WTC11 (cell line): Measurements from ENCODE around the gene ARHGAP28. TPM values are rescaled to one million over a fixed set of nuclear protein-coding genes. Genes with fewer than 3 reads are reported as not detected.

Experiments
- ATAC-seq: fragments of 200-7000 bp; cut with Tn5 transposase; 2 replicates; pipeline ENCODE4 v1.10.0; 2021; ENCODE audit warnings: mild to moderate bottlenecking, moderate library complexity
- CTCF ChIA-PET: fragments of 300-600 bp; sonication (Branson Sonifier 250); formaldehyde crosslinking; loops from one replicate; lab custom pipeline; 2021; ENCODE audit warnings: antibody characterized with exemption; lab: Charles Lee
- POLR2A ChIA-PET: fragments of 350-600 bp; sonication (Branson Sonifier 250); formaldehyde crosslinking; loops from one replicate; lab custom pipeline; 2021; ENCODE audit warnings: antibody characterized with exemption; lab: Charles Lee
- DNase-seq: peaks from one replicate; pipeline ENCODE4 v3.0.0; 2021; ENCODE audit warnings: low spot score
- H3K27ac Mint-ChIP-seq: 2 replicates; pipeline ENCODE4 v1.8.0; 2021; ENCODE audit warnings: mixed read lengths
- H3K27me3 Mint-ChIP-seq: 2 replicates; pipeline ENCODE4 v1.8.0; 2021; ENCODE audit warnings: low read depth, mild to moderate bottlenecking, moderate library complexity, mixed read lengths
- H3K36me3 Mint-ChIP-seq: 2 replicates; pipeline ENCODE4 v1.8.0; 2021; ENCODE audit warnings: mixed read lengths
- H3K4me1 Mint-ChIP-seq: 2 replicates; pipeline ENCODE4 v1.8.0; 2022; ENCODE audit warnings: mixed read lengths
- H3K4me3 Mint-ChIP-seq: 2 replicates; pipeline ENCODE4 v1.8.0; 2021; ENCODE audit warnings: mild to moderate bottlenecking, moderate library complexity, mixed read lengths
- H3K9me3 Mint-ChIP-seq: 2 replicates; pipeline ENCODE4 v1.8.0; 2021; ENCODE audit warnings: mixed read lengths
- ELF4 ChIP-seq: sonication (generic); formaldehyde crosslinking; IDR thresholded peaks from 2 replicates; pipeline ENCODE4 v1.8.1; 2022; ENCODE audit warnings: low read depth, mild to moderate bottlenecking, moderate library complexity, missing genetic modification reagents
- FOXK1 ChIP-seq: sonication (generic); formaldehyde crosslinking; IDR thresholded peaks from 2 replicates; pipeline ENCODE4 v1.8.0; 2022; ENCODE audit warnings: mild to moderate bottlenecking, moderate library complexity, missing genetic modification reagents
- FOXP1 ChIP-seq: sonication (generic); formaldehyde crosslinking; IDR thresholded peaks from 2 replicates; pipeline ENCODE4 v1.8.0; 2022; ENCODE audit warnings: missing genetic modification reagents, mild to moderate bottlenecking, moderate library complexity, borderline replicate concordance
- IRF2 ChIP-seq: sonication (generic); formaldehyde crosslinking; IDR thresholded peaks from 2 replicates; pipeline ENCODE4 v1.8.0; 2022; ENCODE audit warnings: low read depth, missing genetic modification reagents, borderline replicate concordance
- MXD4 ChIP-seq: fragments of 250-450 bp; sonication (Bioruptor Pico); IDR thresholded peaks from 2 replicates; pipeline ENCODE4 v1.8.0; 2021; ENCODE audit warnings: mild to moderate bottlenecking, moderate library complexity, borderline replicate concordance
- MYBL2 ChIP-seq: sonication (generic); formaldehyde crosslinking; IDR thresholded peaks from 2 replicates; pipeline ENCODE4 v1.8.1; 2023; ENCODE audit warnings: mild to moderate bottlenecking, moderate library complexity, missing genetic modification reagents
- NR3C1 ChIP-seq: sonication (generic); formaldehyde crosslinking; conservative IDR thresholded peaks from 2 replicates; pipeline ENCODE4 v1.8.1; 2023; ENCODE audit warnings: low read depth, mild to moderate bottlenecking, missing genetic modification reagents
- OVOL2 ChIP-seq: fragments of 250-450 bp; sonication (Bioruptor Pico); IDR thresholded peaks from 2 replicates; pipeline ENCODE4 v1.9.0; 2021; ENCODE audit warnings: mild to moderate bottlenecking, borderline replicate concordance
- RELA ChIP-seq: sonication (generic); formaldehyde crosslinking; IDR thresholded peaks from 2 replicates; pipeline ENCODE4 v1.8.1; 2022; ENCODE audit warnings: missing genetic modification reagents, mild to moderate bottlenecking, borderline replicate concordance
- SMAD4 ChIP-seq: sonication (generic); formaldehyde crosslinking; IDR thresholded peaks from 2 replicates; pipeline ENCODE4 v1.8.0; 2022; ENCODE audit warnings: mild to moderate bottlenecking, missing genetic modification reagents
- TEAD1 ChIP-seq: sonication (generic); formaldehyde crosslinking; IDR thresholded peaks from 2 replicates; pipeline ENCODE4 v1.8.0; 2022; ENCODE audit warnings: mild to moderate bottlenecking, missing genetic modification reagents
- ZNF396 ChIP-seq: fragments of 250-450 bp; sonication (Bioruptor Pico); IDR thresholded peaks from 2 replicates; pipeline ENCODE4 v1.8.0; 2021; ENCODE audit warnings: mild to moderate bottlenecking, moderate library complexity, borderline replicate concordance
- ZNF416 ChIP-seq: fragments of 250-450 bp; sonication (Bioruptor Pico); IDR thresholded peaks from 2 replicates; pipeline ENCODE4 v1.9.0; 2021; ENCODE audit warnings: mild to moderate bottlenecking, inconsistent platforms
- ZNF671 ChIP-seq: fragments of 250-450 bp; sonication (Bioruptor Pico); IDR thresholded peaks from 2 replicates; pipeline ENCODE4 v1.8.0; 2021; ENCODE audit warnings: mild to moderate bottlenecking
- total RNA-seq: library from RNA; stranded (reverse); gene quantifications from 3 replicates; pipeline ENCODE4 v1.2.3, GENCODE V29; 2021
- TF ChIP-seq, protein P1 (sequence below): sonication (generic); formaldehyde crosslinking; IDR thresholded peaks from 2 replicates; pipeline ENCODE4 v1.8.0; 2022; ENCODE audit warnings: mild to moderate bottlenecking, missing genetic modification reagents
- TF ChIP-seq, protein P2 (sequence below): sonication (generic); formaldehyde crosslinking; IDR thresholded peaks from 2 replicates; pipeline ENCODE4 v1.8.1; 2023; ENCODE audit warnings: mild to moderate bottlenecking, missing genetic modification reagents, moderate library complexity
- TF ChIP-seq, protein P3 (sequence below): sonication (generic); formaldehyde crosslinking; IDR thresholded peaks from 2 replicates; pipeline ENCODE4 v1.8.1; 2023; ENCODE audit warnings: mild to moderate bottlenecking, missing genetic modification reagents, moderate library complexity
- TF ChIP-seq, protein P4 (sequence below): sonication (generic); formaldehyde crosslinking; IDR thresholded peaks from 2 replicates; pipeline ENCODE4 v1.8.1; 2022; ENCODE audit warnings: mild to moderate bottlenecking, moderate library complexity, missing genetic modification reagents
- TF ChIP-seq, protein P5 (sequence below): sonication (generic); formaldehyde crosslinking; IDR thresholded peaks from 2 replicates; pipeline ENCODE4 v1.8.1; 2022; ENCODE audit warnings: low read depth, mild to moderate bottlenecking, moderate library complexity, missing genetic modification reagents, borderline replicate concordance
- TF ChIP-seq, protein P6 (sequence below): fragments of 250-450 bp; sonication (Bioruptor Pico); IDR thresholded peaks from 2 replicates; pipeline ENCODE4 v1.9.0; 2021; ENCODE audit warnings: moderate library complexity, mild to moderate bottlenecking, inconsistent platforms, borderline replicate concordance
- TF ChIP-seq, protein P7 (sequence below): fragments of 250-450 bp; sonication (Bioruptor Pico); IDR thresholded peaks from 2 replicates; pipeline ENCODE4 v1.9.0; 2021; ENCODE audit warnings: mild to moderate bottlenecking
- TF ChIP-seq, protein P8 (sequence below): sonication (generic); formaldehyde crosslinking; IDR thresholded peaks from 2 replicates; pipeline ENCODE4 v1.8.0; 2022; ENCODE audit warnings: mild to moderate bottlenecking, missing genetic modification reagents

The ARHGAP28 gene
- total RNA-seq, 1 experiment from 2014 or later = 14.8 TPM

DNA sequence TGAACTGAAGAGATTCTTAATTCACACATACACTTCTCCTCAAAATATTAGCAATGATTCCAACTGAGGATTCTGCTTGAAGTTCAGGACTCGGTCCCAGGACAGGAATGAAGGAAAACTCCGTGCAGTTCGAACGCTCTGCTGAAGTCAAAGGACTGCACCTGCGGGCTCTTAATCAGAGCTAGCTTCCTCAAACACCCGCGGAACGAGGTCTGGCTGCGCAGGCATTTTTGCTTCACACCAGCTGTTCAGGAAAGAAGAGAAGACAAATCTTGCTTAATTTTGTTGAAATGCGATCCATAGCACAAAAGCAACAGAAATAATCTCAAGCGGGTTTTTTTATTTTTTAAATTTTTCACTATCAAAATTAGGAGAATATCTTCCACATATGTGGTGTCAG, 212.5 kb downstream of the ARHGAP28 start:
- H3K36me3 Mint-ChIP-seq = peaks cover 36% of the 10 kb centered on the region
- CTCF ChIA-PET = interaction anchor here (0.7 to 2.2 kb wide), 3 partner anchors 22 to 1818 kb away, joined by 3 to 8 read pairs (median 7); no protein-coding TSS in a partner anchor
- H3K9me3 Mint-ChIP-seq = no peaks in the 10 kb centered on the region
- H3K27ac Mint-ChIP-seq = no peak overlapping the region
- no peak overlapping the region for H3K4me3 Mint-ChIP-seq
- ATAC-seq (no peak), DNase-seq (no peak)
- H3K4me1 Mint-ChIP-seq = no peaks in the 10 kb centered on the region
- no peak for TF ChIP-seq SMAD4 (CRISPR knock-in tag)
- TF ChIP-seq FOXK1 (CRISPR knock-in tag) = no peak
- TF ChIP-seq FOXP1 = no peak
- TF ChIP-seq, protein P1, sequence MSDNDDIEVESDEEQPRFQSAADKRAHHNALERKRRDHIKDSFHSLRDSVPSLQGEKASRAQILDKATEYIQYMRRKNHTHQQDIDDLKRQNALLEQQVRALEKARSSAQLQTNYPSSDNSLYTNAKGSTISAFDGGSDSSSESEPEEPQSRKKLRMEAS (CRISPR knock-in tag) = no peak
- no peak for TF ChIP-seq ELF4
- no peaks in the 10 kb centered on the region for H3K27me3 Mint-ChIP-seq
- POLR2A ChIA-PET = no interaction called here

DNA sequence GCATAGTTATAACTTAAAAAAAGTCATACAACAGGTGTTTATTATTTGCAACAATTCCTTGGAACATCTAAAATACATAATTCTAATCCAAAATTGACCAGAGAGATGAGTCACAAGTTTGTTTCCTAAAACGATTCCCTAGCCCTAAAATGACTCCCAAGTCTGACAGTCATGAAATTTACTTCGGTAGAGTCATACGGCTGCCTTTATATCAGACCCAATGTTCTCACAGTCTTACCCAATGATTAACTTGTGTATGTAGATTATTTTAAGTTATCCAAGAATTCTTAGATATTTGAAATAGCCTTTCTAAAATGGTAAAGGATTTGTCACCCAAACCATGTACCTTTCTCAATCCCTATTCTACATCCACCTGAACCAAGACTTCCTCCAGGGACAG, 213.2 kb downstream of the ARHGAP28 start:
- DNase-seq = no peak
- H3K27me3 Mint-ChIP-seq = no peaks in the 10 kb centered on the region
- no peak overlapping the region for H3K4me3 Mint-ChIP-seq
- H3K27ac Mint-ChIP-seq = no peak overlapping the region
- no peaks in the 10 kb centered on the region for H3K9me3 Mint-ChIP-seq
- CTCF ChIA-PET = interaction anchor here (1.9 kb wide), 1 partner anchor 235 kb away, joined by 7 read pairs; no protein-coding TSS in a partner anchor
- ATAC-seq = no peak
- H3K4me1 Mint-ChIP-seq = no peaks in the 10 kb centered on the region
- POLR2A ChIA-PET = no interaction called here
- TF ChIP-seq MYBL2 (CRISPR knock-in tag) (no peak), ZNF416 (CRISPR knock-in tag) (no peak)
- TF ChIP-seq, protein P2, sequence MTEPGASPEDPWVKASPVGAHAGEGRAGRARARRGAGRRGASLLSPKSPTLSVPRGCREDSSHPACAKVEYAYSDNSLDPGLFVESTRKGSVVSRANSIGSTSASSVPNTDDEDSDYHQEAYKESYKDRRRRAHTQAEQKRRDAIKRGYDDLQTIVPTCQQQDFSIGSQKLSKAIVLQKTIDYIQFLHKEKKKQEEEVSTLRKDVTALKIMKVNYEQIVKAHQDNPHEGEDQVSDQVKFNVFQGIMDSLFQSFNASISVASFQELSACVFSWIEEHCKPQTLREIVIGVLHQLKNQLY (CRISPR knock-in tag) = no peak
- TF ChIP-seq, protein P3, sequence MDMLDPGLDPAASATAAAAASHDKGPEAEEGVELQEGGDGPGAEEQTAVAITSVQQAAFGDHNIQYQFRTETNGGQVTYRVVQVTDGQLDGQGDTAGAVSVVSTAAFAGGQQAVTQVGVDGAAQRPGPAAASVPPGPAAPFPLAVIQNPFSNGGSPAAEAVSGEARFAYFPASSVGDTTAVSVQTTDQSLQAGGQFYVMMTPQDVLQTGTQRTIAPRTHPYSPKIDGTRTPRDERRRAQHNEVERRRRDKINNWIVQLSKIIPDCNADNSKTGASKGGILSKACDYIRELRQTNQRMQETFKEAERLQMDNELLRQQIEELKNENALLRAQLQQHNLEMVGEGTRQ = no peak
- TF ChIP-seq, protein P4, sequence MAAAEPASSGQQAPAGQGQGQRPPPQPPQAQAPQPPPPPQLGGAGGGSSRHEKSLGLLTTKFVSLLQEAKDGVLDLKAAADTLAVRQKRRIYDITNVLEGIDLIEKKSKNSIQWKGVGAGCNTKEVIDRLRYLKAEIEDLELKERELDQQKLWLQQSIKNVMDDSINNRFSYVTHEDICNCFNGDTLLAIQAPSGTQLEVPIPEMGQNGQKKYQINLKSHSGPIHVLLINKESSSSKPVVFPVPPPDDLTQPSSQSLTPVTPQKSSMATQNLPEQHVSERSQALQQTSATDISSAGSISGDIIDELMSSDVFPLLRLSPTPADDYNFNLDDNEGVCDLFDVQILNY = no peak
- peaks cover 41% of the 10 kb centered on the region for H3K36me3 Mint-ChIP-seq

DNA sequence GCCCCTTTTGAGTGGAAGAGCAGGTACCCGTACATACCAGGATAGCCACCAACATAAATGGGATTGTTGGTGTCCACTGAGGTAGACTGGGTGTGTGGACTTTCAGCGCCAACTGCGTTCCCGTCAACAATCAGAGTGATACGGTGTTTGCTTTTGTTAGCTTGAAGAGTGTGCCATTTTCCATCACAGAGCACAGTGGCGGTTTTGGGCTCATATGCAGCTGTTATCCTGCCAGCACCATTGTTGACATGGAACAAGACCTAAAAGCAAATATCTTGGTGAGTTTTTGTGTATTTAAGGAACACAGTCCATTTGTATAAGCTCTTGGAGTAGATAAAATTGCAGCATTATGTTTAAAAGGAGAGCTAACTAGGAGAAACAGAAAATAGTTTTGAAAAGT, 213.6 kb downstream of the ARHGAP28 start:
- H3K9me3 Mint-ChIP-seq = no peaks in the 10 kb centered on the region
- TF ChIP-seq RELA (CRISPR knock-in tag) = no peak
- TF ChIP-seq MXD4 (CRISPR knock-in tag) = no peak
- TF ChIP-seq TEAD1 (CRISPR knock-in tag) = no peak
- TF ChIP-seq, protein P5, sequence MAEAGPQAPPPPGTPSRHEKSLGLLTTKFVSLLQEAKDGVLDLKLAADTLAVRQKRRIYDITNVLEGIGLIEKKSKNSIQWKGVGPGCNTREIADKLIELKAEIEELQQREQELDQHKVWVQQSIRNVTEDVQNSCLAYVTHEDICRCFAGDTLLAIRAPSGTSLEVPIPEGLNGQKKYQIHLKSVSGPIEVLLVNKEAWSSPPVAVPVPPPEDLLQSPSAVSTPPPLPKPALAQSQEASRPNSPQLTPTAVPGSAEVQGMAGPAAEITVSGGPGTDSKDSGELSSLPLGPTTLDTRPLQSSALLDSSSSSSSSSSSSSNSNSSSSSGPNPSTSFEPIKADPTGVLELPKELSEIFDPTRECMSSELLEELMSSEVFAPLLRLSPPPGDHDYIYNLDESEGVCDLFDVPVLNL = no peak
- TF ChIP-seq ZNF671 (CRISPR knock-in tag) = no peak
- no peak for TF ChIP-seq ZNF396 (CRISPR knock-in tag)
- TF ChIP-seq OVOL2 (CRISPR knock-in tag) = no peak
- TF ChIP-seq, protein P2 (CRISPR knock-in tag) = no peak
- no peak for TF ChIP-seq IRF2
- TF ChIP-seq, protein P6, sequence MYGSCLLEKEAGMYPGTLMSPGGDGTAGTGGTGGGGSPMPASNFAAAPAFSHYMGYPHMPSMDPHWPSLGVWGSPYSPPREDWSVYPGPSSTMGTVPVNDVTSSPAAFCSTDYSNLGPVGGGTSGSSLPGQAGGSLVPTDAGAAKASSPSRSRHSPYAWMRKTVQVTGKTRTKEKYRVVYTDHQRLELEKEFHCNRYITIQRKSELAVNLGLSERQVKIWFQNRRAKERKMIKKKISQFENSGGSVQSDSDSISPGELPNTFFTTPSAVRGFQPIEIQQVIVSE (CRISPR knock-in tag) = no peak
- no peak for TF ChIP-seq NR3C1 (CRISPR knock-in tag)
- TF ChIP-seq, protein P7, sequence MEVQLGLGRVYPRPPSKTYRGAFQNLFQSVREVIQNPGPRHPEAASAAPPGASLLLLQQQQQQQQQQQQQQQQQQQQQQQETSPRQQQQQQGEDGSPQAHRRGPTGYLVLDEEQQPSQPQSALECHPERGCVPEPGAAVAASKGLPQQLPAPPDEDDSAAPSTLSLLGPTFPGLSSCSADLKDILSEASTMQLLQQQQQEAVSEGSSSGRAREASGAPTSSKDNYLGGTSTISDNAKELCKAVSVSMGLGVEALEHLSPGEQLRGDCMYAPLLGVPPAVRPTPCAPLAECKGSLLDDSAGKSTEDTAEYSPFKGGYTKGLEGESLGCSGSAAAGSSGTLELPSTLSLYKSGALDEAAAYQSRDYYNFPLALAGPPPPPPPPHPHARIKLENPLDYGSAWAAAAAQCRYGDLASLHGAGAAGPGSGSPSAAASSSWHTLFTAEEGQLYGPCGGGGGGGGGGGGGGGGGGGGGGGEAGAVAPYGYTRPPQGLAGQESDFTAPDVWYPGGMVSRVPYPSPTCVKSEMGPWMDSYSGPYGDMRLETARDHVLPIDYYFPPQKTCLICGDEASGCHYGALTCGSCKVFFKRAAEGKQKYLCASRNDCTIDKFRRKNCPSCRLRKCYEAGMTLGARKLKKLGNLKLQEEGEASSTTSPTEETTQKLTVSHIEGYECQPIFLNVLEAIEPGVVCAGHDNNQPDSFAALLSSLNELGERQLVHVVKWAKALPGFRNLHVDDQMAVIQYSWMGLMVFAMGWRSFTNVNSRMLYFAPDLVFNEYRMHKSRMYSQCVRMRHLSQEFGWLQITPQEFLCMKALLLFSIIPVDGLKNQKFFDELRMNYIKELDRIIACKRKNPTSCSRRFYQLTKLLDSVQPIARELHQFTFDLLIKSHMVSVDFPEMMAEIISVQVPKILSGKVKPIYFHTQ = no peak
- TF ChIP-seq, protein P8, sequence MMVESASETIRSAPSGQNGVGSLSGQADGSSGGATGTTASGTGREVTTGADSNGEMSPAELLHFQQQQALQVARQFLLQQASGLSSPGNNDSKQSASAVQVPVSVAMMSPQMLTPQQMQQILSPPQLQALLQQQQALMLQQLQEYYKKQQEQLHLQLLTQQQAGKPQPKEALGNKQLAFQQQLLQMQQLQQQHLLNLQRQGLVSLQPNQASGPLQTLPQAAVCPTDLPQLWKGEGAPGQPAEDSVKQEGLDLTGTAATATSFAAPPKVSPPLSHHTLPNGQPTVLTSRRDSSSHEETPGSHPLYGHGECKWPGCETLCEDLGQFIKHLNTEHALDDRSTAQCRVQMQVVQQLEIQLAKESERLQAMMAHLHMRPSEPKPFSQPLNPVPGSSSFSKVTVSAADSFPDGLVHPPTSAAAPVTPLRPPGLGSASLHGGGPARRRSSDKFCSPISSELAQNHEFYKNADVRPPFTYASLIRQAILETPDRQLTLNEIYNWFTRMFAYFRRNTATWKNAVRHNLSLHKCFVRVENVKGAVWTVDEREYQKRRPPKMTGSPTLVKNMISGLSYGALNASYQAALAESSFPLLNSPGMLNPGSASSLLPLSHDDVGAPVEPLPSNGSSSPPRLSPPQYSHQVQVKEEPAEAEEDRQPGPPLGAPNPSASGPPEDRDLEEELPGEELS = no peak
- TF ChIP-seq FOXK1 (CRISPR knock-in tag) = no peak

More for the DNA sequence above, 213.6 kb downstream of the ARHGAP28 start:
- ATAC-seq (no peak), DNase-seq (no peak)
- Mint-ChIP-seq H3K36me3 (peaks cover 41% of the 10 kb centered on the region), H3K27ac (no peak overlapping the region), H3K27me3 (no peaks in the 10 kb centered on the region), H3K4me1 (no peaks in the 10 kb centered on the region), H3K4me3 (no peak overlapping the region)
- POLR2A ChIA-PET = no interaction called here
- CTCF ChIA-PET = interaction anchor here (0.5 to 1.0 kb wide), 2 partner anchors 23 to 124 kb away, joined by 4 to 5 read pairs; no protein-coding TSS in a partner anchor
